Activated CD4-positive, alpha-beta T cell treated with anti-CD3 and anti-CD28 coated beads, Interleukin-2, amount 10 ng/mL, durations not matched to agents 24 days and 14 days (primary cell): ENCODE results near the gene ZEB1. TPM values are rescaled to one million over a fixed set of nuclear protein-coding genes. Genes with fewer than 3 reads are reported as not detected.
"Not testable (repeated sequence)": the region's sequence is repeated elsewhere in the genome, so short reads cannot be mapped to it uniquely, and the experiment has no call there.

Experiments used
- DNase-seq: peaks from one replicate; pipeline ENCODE4 v3.0.0; 2022
- H3K27ac Mint-ChIP-seq: one replicate; pipeline ENCODE4 v1.8.0; 2022; ENCODE audit warnings: mild to moderate bottlenecking, mixed read lengths
- H3K27me3 Mint-ChIP-seq: one replicate; pipeline ENCODE4 v1.8.0; 2022; ENCODE audit warnings: mixed read lengths
- H3K36me3 Mint-ChIP-seq: one replicate; pipeline ENCODE4 v1.8.0; 2022; ENCODE audit warnings: low read depth, mild to moderate bottlenecking, mixed read lengths
- H3K4me1 Mint-ChIP-seq: one replicate; pipeline ENCODE4 v1.8.0; 2021; ENCODE audit warnings: mixed read lengths
- H3K4me3 Mint-ChIP-seq: one replicate; pipeline ENCODE4 v1.8.0; 2022; ENCODE audit warnings: mild to moderate bottlenecking, moderate library complexity, mixed read lengths
- H3K9me3 Mint-ChIP-seq: one replicate; pipeline ENCODE4 v1.8.0; 2021; ENCODE audit warnings: mixed read lengths
- intact Hi-C: fragments of 100-400 bp; cut with micrococcal nuclease; formaldehyde crosslinking; loops from one replicate; pipeline ENCODE4 v1.15.1; 2023
- total RNA-seq: library from RNA; stranded (reverse); gene quantifications from 2 replicates; pipeline ENCODE4 v1.2.3, GENCODE V29; 2022

ZEB1 gene
- total RNA-seq, 1 donor from 2014 or later: 71.9 TPM

DNA sequence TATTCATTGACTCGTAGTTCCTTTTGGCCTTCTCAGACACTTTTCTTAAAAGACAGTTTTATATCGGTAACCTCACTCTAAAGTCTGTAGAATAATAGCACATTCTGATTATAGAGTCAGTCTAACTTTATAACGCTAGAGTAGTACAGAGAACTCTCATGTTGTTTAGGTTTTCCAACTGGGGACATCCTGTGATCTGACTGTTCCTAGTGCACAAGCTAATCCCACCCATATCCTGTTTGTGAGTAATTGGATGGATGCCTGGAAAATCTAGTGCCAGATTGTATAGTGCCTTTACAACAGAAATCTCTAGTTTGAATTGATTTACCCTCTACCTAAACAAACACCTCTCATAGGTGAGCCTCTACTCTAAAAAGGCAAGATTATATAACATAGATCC, 107.4 kb downstream of the ZEB1 start:
- Mint-ChIP-seq H3K36me3 (peaks cover 29% of the 10 kb centered on the region), H3K27me3 (no peaks in the 10 kb centered on the region), H3K4me1 (peaks cover 17% of the 10 kb centered on the region), H3K4me3 (no peak overlapping the region), H3K27ac (no peak overlapping the region), H3K9me3 (peaks cover 7% of the 10 kb centered on the region)
- DNase-seq: no peak
- intact Hi-C loops: loop anchor here (5.0 kb wide), 1 partner anchor 84 kb away; no protein-coding TSS in a partner anchor

DNA sequence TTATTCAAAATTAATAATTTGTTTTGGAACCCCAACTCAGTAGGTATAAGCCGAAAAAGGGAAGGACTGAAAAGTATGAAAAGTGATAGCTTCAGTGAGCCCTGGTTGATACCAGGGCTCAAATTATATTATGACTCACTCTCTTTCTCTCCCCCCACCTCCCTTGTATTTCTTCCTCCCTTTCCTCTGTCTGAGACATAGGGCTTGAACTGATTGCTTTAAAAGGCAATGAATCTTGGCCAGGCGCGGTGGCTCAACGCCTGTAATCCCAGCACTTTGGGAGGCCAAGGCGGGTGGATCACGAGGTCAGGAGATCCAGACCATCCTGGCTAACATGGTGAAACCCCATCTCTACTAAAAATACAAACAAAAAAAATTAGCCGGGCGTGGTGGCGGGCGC, 108.3 kb downstream of the ZEB1 start:
- DNase-seq, H3K27me3 Mint-ChIP-seq, H3K4me3 Mint-ChIP-seq, H3K9me3 Mint-ChIP-seq, H3K27ac Mint-ChIP-seq: not testable (repeated sequence)
- Mint-ChIP-seq H3K36me3 (peaks cover 26% of the 10 kb centered on the region), H3K4me1 (peaks cover 17% of the 10 kb centered on the region)
- intact Hi-C loops: loop anchor here (5.0 kb wide), 1 partner anchor 85 kb away; no protein-coding TSS in a partner anchor

DNA sequence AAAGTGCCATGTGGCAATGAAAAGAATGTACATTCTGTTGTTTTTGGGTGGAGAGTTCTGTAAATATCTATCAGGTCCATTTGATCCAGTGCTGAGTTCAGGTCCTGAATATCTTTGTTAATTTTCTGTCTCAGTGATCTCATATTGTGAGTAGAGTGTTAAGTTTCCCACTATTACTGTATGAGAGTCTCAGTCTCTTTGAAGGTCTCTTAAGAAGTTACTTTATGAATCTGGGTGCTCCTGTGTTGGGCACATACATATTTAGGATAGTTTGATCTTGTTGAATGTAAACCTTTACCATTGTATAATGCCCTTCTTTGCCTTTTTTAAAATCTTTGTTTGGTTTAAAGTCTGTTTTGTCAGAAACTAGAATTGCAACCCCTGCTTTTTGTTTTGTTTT, 109.5 kb downstream of the ZEB1 start:
- not testable (repeated sequence) for H3K27me3 Mint-ChIP-seq, H3K4me3 Mint-ChIP-seq, DNase-seq, H3K9me3 Mint-ChIP-seq
- Mint-ChIP-seq H3K36me3 (peaks cover 22% of the 10 kb centered on the region), H3K27ac (peak overlapping the region; percentile 38), H3K4me1 (peaks cover 15% of the 10 kb centered on the region)
- intact Hi-C loops: loop anchor here (5.0 kb wide), 1 partner anchor 86 kb away; no protein-coding TSS in a partner anchor

DNA sequence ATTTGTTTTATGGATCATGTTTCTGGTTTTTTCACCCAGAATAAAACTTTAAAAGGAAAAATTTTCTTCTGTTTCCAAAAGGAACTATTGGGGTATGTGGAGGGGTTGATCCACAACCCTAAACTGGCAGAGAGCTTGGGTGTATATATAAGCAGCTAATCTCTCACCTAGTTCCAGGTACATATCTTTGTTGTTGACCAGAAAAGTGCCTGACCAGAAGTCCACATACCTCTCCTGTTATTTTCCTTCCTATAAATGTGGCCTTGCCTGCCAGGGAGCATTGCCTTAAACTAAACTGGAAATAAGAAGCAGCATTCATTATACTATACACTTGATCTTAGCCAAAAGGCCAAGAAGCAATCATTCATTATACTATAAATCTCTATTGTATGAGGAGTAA, 112.0 kb downstream of the ZEB1 start:
- H3K4me3 Mint-ChIP-seq: no peak overlapping the region
- intact Hi-C loops: no loop called here
- H3K9me3 Mint-ChIP-seq: peaks cover 13% of the 10 kb centered on the region
- DNase-seq: no peak
- H3K4me1 Mint-ChIP-seq: peaks cover 12% of the 10 kb centered on the region
- no peaks in the 10 kb centered on the region for H3K27me3 Mint-ChIP-seq
- H3K27ac Mint-ChIP-seq: no peak overlapping the region
- peaks cover 35% of the 10 kb centered on the region for H3K36me3 Mint-ChIP-seq

DNA sequence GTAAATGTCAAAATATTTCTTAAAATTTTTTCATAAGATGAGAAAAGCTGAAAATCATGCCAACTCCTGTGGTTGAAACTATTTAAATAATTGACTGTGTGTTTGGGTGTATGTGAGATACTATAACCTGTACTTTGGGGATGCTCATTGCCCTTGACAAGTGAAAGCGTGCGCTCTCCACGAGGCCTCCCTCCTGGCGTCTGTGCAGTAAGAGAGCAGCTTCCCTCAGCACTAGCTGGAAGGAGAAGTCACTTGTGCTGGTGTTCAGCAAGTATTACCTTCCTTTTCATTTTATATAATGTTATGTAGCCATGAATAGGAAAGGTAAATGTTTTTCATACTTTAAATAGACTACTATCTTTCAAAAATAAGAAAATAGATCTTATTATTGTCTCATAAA, 118.9 kb downstream of the ZEB1 start:
- Mint-ChIP-seq H3K4me3 (no peak overlapping the region), H3K4me1 (no peaks in the 10 kb centered on the region), H3K27ac (no peak overlapping the region), H3K9me3 (peaks cover 17% of the 10 kb centered on the region), H3K27me3 (no peaks in the 10 kb centered on the region), H3K36me3 (peaks cover 43% of the 10 kb centered on the region)
- DNase-seq: no peak
- intact Hi-C loops: no loop called here

DNA sequence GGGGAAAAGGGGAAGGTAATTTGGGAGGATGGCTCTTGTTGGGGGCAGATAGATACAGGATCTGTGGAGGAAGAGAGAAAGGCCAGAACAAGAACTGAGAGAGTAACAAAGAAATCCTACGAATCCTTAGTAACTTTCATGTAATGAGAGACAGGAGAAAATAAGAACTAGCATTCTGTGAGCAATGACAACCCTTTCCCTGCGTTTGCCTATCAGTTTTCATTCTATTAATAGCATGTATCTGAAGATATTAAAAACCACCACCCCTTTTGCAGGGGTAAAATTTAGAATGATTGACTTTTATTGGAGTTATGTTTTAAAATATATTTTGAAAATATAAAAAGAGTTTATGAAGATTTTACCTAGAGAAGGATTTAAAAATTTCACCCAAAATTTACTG, 132.8 kb downstream of the ZEB1 start:
- Mint-ChIP-seq H3K4me3 (no peak overlapping the region), H3K9me3 (peaks cover 32% of the 10 kb centered on the region), H3K27ac (no peak overlapping the region), H3K36me3 (peaks cover 45% of the 10 kb centered on the region), H3K27me3 (no peaks in the 10 kb centered on the region), H3K4me1 (peaks cover 9% of the 10 kb centered on the region)
- intact Hi-C loops: no loop called here
- DNase-seq: no peak

DNA sequence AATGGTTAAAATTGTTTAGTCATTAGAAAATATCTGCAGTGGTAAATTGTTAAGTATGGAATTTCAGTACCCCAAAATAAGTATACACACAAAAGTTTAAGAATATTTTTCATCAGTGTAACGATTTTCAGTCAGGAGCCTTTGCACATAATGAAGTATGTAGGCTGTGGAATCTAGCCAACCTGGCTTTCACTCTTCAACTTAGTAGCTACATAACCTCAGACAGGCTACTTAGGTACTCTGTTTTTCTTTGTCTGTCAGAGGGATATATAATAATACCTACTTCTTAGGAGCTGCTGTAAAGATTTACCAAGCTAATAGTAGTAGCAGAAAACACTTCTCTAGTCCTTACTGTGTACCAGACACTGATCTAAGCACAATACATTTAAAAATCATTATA, 137.5 kb downstream of the ZEB1 start:
- DNase-seq: no peak
- Mint-ChIP-seq H3K27ac (no peak overlapping the region), H3K4me3 (no peak overlapping the region), H3K36me3 (peaks cover 41% of the 10 kb centered on the region), H3K9me3 (peaks cover 31% of the 10 kb centered on the region), H3K4me1 (peaks cover 14% of the 10 kb centered on the region), H3K27me3 (no peaks in the 10 kb centered on the region)
- intact Hi-C loops: no loop called here

DNA sequence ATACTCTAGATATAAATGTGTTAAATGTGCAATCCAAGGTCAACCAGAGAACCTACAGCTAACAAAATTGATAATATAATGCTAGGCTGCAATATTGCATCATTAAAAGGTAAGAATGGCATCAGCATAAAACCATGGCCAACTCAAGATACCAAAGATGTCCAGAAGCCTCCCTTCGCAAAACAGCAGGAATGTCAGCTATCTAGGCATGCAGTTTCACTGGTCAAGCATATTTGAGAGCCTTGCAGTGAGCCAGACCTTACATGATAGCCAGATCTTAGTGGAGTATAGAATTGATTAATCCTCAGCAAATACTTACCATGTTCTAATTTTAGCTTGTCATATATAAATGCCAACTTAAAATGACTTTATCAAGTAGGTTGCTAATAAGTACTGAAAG, 138.8 kb downstream of the ZEB1 start:
- Mint-ChIP-seq H3K4me1 (peaks cover 9% of the 10 kb centered on the region), H3K9me3 (peaks cover 37% of the 10 kb centered on the region), H3K27ac (no peak overlapping the region), H3K27me3 (no peaks in the 10 kb centered on the region), H3K36me3 (peaks cover 47% of the 10 kb centered on the region), H3K4me3 (no peak overlapping the region)
- intact Hi-C loops: no loop called here
- DNase-seq: no peak

DNA sequence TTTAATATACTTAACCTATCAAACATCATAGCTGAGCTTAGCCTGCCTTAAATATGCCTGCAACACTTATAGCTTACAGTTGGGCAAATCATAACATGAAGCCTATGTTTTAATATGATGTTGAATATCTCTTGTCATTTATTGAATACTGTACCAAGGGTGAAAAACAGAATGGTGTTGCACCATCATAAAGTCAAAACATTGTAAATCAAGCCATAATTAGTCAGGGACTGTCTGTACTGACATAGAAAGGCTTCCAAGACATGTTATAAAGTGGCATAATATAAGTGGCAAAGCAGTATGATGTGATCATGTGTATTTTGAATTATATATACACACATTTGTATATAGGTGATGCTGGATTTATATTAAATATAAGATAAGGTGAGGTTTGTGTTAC, 140.0 kb downstream of the ZEB1 start:
- Mint-ChIP-seq H3K9me3 (peaks cover 34% of the 10 kb centered on the region), H3K4me1 (peaks cover 9% of the 10 kb centered on the region), H3K27ac (no peak overlapping the region), H3K27me3 (no peaks in the 10 kb centered on the region), H3K36me3 (peaks cover 49% of the 10 kb centered on the region), H3K4me3 (no peak overlapping the region)
- intact Hi-C loops: no loop called here
- DNase-seq: no peak

DNA sequence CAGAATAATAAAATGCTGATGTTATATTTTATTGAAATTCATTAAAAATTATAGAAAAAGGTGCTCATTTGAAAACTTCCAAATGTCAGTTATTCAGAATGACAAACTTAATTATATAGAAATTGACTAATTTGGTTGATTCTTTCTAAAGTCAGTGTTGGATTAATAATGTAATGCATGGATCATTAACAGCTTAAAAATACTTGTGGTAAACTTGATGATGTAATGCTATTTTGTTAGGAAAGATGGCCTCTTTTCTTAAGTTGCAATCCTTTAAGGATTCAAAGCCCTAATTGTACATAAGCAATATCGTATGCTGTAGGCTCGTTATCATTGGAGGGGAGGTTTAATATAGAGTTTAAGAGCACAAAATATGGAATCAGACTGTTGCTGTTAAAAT, 141.2 kb downstream of the ZEB1 start:
- H3K36me3 Mint-ChIP-seq: peaks cover 44% of the 10 kb centered on the region
- DNase-seq: no peak
- H3K4me3 Mint-ChIP-seq: no peak overlapping the region
- no peaks in the 10 kb centered on the region for H3K27me3 Mint-ChIP-seq
- H3K27ac Mint-ChIP-seq: no peak overlapping the region
- peaks cover 23% of the 10 kb centered on the region for H3K9me3 Mint-ChIP-seq
- peaks cover 5% of the 10 kb centered on the region for H3K4me1 Mint-ChIP-seq
- intact Hi-C loops: no loop called here

DNA sequence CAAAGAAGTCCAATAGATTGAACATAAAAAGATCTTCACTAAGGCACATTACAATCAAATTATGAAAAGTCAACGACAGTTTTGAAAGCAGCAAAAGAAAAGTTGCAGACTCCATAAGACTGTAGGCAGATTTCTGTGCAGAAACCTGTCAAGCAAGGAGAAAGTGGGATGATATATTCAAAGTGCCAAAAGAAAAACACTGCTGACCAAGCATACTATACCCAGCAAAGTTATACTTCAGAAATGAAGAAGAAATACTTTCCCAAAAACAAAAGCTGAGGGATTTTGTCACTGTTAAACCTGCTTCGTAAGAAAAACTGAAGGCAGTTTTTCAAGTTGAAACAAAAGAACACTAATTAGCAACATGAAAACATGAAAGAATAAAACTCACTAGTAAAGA, 145.5 kb downstream of the ZEB1 start:
- H3K9me3 Mint-ChIP-seq: peaks cover 33% of the 10 kb centered on the region
- intact Hi-C loops: no loop called here
- no peak overlapping the region for H3K27ac Mint-ChIP-seq
- no peaks in the 10 kb centered on the region for H3K4me1 Mint-ChIP-seq
- H3K27me3 Mint-ChIP-seq: no peaks in the 10 kb centered on the region
- peaks cover 80% of the 10 kb centered on the region for H3K36me3 Mint-ChIP-seq
- H3K4me3 Mint-ChIP-seq: no peak overlapping the region
- DNase-seq: no peak

DNA sequence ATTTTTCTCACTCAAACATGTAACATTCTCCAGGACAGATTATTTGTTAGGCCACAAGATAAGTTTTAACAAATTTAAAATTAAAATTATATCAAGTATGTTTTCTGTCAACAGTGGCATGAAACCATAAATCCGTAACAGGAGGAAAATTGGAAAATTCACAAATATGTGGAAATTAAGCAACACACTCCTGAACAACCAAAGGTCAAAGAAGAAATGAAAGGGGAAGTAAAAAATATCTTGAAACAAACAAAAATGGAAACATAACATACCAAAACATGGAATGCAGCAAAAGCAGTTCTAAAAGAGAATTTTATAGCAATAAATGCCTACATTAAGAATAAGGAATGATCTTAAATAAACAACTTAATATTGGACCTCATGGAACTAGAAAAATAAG, 147.3 kb downstream of the ZEB1 start:
- no peaks in the 10 kb centered on the region for H3K4me1 Mint-ChIP-seq

DNA sequence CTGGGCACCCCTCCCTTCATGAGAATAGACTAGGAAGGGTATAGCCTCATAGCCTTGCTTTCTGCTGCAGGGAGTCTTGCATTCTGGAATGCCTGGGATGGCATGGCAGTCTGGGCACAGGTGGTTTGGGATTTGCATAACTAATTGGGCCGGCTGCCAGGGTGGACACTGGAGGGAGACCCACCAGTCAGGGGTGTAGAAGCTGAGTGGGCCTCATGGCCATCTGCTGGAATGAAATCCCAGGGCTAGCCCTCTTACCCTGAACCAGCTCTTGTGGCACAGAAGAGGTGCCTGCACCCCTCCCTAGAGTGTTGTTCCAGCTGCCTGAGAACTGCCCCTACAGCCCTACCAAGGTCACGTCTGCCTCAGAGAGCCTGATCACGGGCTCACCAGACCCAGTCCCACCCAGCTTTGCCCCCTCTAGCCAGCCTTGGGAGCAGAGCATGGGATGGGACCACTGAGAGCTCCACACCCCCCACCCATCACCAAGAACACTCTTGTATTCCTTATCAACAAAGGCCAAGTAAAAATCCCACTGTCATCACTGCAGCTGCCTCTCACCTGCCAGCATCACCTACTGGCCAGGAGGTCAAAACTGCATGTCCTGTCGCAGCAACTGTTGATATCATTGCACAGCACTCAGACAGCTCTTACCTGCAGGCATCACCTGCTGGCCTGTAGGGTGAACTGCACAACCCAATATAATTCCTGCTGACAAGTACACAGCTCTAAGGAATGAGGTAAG, 148.9 kb downstream of the ZEB1 start:
- H3K9me3 Mint-ChIP-seq: peaks cover 19% of the 10 kb centered on the region
- H3K27me3 Mint-ChIP-seq: no peaks in the 10 kb centered on the region
- H3K36me3 Mint-ChIP-seq: peaks cover 59% of the 10 kb centered on the region
- H3K4me1 Mint-ChIP-seq: no peaks in the 10 kb centered on the region
- intact Hi-C loops: no loop called here
- no peak overlapping the region for H3K27ac Mint-ChIP-seq
- DNase-seq: no peak
- no peak overlapping the region for H3K4me3 Mint-ChIP-seq

More for the DNA sequence above, 147.3 kb downstream of the ZEB1 start:
- DNase-seq: no peak
- Mint-ChIP-seq H3K27ac (no peak overlapping the region), H3K27me3 (no peaks in the 10 kb centered on the region), H3K36me3 (peaks cover 75% of the 10 kb centered on the region), H3K9me3 (peaks cover 33% of the 10 kb centered on the region), H3K4me3 (no peak overlapping the region)
- intact Hi-C loops: no loop called here

DNA sequence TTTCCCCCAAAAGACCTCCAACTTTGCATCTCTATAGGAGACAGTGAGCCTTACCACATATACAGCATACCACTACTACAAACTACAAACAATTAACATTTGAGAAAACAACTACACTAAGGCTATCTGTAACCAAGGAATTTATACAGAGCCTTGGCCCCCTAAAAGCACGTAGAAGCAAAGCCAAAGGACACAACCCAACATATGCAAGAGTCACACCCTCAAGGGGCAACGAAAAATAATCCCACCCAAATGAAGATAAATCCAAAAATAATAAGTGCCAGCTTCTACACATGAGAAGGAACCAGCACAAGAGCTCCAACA, 149.5 kb downstream of the ZEB1 start:
- intact Hi-C loops: no loop called here
- Mint-ChIP-seq H3K4me1 (no peaks in the 10 kb centered on the region), H3K27ac (no peak overlapping the region), H3K9me3 (peaks cover 14% of the 10 kb centered on the region), H3K36me3 (peaks cover 54% of the 10 kb centered on the region), H3K27me3 (no peaks in the 10 kb centered on the region), H3K4me3 (no peak overlapping the region)
- no peak for DNase-seq

DNA sequence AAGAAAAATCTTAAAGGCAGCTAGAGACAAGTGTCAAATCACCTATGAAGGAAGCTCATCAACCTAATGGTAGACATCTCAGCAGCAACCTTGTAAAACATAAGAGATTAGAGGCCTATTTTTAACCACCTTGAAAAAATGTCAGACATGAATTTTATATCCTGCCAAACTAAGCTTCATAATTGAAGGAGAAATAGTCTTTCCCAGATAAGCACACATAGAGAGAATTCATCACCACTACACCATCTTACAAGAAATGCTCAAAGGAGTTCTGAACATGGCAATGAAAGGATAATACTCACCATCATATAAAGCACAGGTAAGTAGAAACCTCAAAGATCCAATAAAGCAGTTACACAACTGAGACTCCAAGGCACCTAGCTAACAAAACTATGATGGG, 156.5 kb downstream of the ZEB1 start:
- no peaks in the 10 kb centered on the region for H3K4me1 Mint-ChIP-seq
- H3K27ac Mint-ChIP-seq: no peak overlapping the region

More for the DNA sequence above, 156.5 kb downstream of the ZEB1 start:
- intact Hi-C loops: no loop called here
- peaks cover 28% of the 10 kb centered on the region for H3K36me3 Mint-ChIP-seq
- DNase-seq: no peak
- H3K4me3 Mint-ChIP-seq: no peak overlapping the region
- peaks cover 25% of the 10 kb centered on the region for H3K9me3 Mint-ChIP-seq
- H3K27me3 Mint-ChIP-seq: no peaks in the 10 kb centered on the region
